Vagina (tissue), 2 donors: ENCODE measurements around the gene TOGARAM2.

Experiments used
- POLR2A ChIP-seq, 2 donors: fragments of 450-650 bp; IDR thresholded peaks; one replicate each; pipeline ENCODE4 v1.6.1; 2017; ENCODE audit warnings: antibody characterized with exemption in 2 of 2, mild to moderate bottlenecking in 2 of 2, moderate library complexity in 2 of 2
- TF ChIP-seq, protein P1 (sequence below), 3 experiments: fragments of 450-650 bp in 2 of 3; fragments of 200-600 bp in 1 of 3; sonication (generic) in 1 of 3; IDR thresholded peaks; one replicate each; pipeline ENCODE4 v1.5.1; 2017 to 2019; ENCODE audit warnings: antibody characterized with exemption in 3 of 3, mild to moderate bottlenecking in 2 of 3, moderate library complexity in 2 of 3

DNA sequence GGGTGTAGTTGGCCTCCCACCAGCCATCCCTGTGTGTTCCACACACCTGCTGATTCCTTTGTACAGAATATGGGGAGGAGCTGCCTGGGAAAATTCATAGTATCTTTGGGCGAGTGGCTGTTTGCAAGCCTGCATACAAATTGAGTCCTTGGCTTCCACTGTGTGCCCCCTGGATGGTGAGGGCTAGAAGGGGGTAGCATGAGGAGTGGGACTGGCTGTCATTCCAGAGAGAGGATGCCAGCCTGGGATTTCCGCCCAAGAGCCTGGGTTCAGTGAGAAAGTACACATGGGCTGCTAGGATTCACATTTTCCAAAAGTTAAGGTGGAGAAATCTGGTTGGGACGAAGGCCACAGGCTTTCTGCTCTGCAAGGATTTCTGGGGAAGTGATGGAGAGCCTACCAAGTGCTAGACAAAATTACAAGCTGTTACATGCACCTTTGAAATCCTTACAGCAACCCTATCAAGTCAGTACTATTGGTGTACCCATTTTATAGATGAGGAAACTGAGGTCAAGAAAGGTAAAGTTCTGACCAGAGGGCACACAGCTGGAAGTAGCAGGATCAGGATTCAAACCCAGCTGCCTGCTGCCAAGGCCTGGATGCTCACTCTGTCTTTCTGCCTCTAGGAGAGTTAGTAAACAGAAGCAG is 606 bp upstream of the TOGARAM2 start:
- TF ChIP-seq, protein P1, sequence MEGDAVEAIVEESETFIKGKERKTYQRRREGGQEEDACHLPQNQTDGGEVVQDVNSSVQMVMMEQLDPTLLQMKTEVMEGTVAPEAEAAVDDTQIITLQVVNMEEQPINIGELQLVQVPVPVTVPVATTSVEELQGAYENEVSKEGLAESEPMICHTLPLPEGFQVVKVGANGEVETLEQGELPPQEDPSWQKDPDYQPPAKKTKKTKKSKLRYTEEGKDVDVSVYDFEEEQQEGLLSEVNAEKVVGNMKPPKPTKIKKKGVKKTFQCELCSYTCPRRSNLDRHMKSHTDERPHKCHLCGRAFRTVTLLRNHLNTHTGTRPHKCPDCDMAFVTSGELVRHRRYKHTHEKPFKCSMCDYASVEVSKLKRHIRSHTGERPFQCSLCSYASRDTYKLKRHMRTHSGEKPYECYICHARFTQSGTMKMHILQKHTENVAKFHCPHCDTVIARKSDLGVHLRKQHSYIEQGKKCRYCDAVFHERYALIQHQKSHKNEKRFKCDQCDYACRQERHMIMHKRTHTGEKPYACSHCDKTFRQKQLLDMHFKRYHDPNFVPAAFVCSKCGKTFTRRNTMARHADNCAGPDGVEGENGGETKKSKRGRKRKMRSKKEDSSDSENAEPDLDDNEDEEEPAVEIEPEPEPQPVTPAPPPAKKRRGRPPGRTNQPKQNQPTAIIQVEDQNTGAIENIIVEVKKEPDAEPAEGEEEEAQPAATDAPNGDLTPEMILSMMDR (IDR thresholded peaks at IDR 0.05), result no peak
- no peak for TF ChIP-seq POLR2A (IDR thresholded peaks at IDR 0.05)
